ENCODE results near the gene TPP2.

TPP2 gene

DNA sequence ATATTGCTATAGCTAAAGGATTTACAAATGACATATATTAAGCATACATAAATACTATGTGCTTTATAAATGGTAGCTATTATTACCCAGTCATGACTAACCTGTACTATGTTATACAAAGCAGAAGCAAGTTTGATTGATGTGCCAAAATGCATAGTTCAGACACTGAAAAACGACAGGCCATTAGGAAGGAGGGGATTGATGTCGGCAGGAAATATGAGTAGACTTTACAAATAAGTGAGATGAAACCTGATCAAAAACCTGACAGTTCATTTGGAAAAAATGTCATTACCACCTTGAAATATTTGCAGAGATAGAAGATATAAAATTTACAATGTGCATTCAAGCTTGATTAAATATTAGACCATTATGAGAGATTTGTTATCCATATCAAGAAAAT, 38.8 kb upstream of the TPP2 start:
- Mint-ChIP-seq H3K4me1 (no peaks in the 10 kb centered on the region), H3K4me3 (no peak overlapping the region), H3K9me3 (no peaks in the 10 kb centered on the region), H3K36me3 (ENCODE audit: low read depth) (no peaks in the 10 kb centered on the region), H3K27ac (no peak overlapping the region), H3K27me3 (ENCODE audit: low read depth) (no peaks in the 10 kb centered on the region)
- TF ChIP-seq, protein P1, sequence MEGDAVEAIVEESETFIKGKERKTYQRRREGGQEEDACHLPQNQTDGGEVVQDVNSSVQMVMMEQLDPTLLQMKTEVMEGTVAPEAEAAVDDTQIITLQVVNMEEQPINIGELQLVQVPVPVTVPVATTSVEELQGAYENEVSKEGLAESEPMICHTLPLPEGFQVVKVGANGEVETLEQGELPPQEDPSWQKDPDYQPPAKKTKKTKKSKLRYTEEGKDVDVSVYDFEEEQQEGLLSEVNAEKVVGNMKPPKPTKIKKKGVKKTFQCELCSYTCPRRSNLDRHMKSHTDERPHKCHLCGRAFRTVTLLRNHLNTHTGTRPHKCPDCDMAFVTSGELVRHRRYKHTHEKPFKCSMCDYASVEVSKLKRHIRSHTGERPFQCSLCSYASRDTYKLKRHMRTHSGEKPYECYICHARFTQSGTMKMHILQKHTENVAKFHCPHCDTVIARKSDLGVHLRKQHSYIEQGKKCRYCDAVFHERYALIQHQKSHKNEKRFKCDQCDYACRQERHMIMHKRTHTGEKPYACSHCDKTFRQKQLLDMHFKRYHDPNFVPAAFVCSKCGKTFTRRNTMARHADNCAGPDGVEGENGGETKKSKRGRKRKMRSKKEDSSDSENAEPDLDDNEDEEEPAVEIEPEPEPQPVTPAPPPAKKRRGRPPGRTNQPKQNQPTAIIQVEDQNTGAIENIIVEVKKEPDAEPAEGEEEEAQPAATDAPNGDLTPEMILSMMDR (IDR thresholded peaks at IDR 0.05; ENCODE audit: unreplicated experiment in 3 of 3): no peak

DNA sequence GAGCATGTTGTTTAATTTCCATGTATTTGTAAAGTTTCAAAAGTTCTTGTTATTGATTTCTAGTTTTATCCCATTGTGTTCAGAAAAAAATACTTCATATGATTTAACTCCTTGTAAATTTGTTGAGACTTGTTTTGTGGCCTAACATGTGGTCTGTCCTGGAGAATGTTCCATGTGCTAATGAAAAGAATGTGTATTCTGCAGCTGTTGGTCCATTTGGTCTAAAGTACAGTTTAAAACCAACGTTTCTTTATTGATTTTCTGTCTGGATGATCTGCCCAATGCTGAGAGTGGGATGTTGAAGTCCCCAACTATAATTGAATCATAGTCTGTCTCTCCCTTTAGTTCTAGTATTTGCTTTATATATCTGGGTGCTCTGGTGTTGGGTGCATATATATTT, 34.9 kb upstream of the TPP2 start:
- no peaks in the 10 kb centered on the region for H3K4me1 Mint-ChIP-seq
- H3K9me3 Mint-ChIP-seq: no peaks in the 10 kb centered on the region
- TF ChIP-seq, protein P1 (IDR thresholded peaks at IDR 0.05; ENCODE audit: unreplicated experiment in 3 of 3): no peak
- H3K4me3 Mint-ChIP-seq: no peak overlapping the region
- H3K27ac Mint-ChIP-seq: no peak overlapping the region
- H3K27me3 Mint-ChIP-seq (ENCODE audit: low read depth): no peaks in the 10 kb centered on the region
- H3K36me3 Mint-ChIP-seq (ENCODE audit: low read depth): no peaks in the 10 kb centered on the region

DNA sequence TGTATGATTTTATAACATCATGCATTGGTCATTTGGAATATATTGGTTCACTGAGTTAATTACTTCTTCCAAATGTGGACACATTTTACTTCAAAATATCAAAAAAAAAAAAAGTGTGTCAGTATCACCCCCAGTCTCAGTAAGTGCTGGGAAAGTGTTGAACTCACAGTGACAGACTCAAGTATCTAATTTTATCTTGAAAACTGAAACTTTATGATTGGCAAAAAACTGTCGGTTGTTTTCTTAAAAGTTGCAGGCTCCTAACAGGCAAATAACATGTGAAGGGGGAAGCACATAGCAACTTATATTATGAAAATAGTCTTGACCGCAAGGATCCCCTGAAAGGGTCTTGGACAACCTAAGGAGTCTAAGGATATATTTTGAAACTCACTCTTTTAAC, 33.5 kb upstream of the TPP2 start:
- Mint-ChIP-seq H3K27ac (no peak overlapping the region), H3K27me3 (ENCODE audit: low read depth) (no peaks in the 10 kb centered on the region), H3K9me3 (no peaks in the 10 kb centered on the region), H3K4me3 (no peak overlapping the region), H3K4me1 (no peaks in the 10 kb centered on the region), H3K36me3 (ENCODE audit: low read depth) (no peaks in the 10 kb centered on the region)
- TF ChIP-seq, protein P1 (IDR thresholded peaks at IDR 0.05; ENCODE audit: unreplicated experiment in 3 of 3): no peak

DNA sequence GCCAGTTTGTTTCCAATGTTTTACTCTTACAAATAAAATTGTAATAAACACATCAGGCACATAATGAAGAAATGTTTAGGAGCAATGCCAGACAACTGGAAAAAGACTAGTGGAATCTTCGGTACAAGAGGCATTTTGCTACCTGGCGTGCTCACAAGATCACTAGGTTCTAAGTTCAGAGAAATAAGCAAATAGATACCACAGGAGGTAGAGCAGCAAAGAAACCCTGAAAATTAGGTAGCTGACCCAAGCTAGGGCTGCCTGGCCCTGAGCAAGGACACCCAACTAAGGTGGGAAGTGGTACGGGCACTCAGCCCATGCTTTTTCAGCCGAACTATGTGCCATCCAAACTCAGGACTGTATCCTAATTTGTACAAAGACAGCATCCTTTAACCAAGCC, 32.2 kb upstream of the TPP2 start:
- no peaks in the 10 kb centered on the region for H3K27me3 Mint-ChIP-seq (ENCODE audit: low read depth)
- H3K36me3 Mint-ChIP-seq (ENCODE audit: low read depth): no peaks in the 10 kb centered on the region
- H3K9me3 Mint-ChIP-seq: no peaks in the 10 kb centered on the region
- H3K4me3 Mint-ChIP-seq: no peak overlapping the region
- TF ChIP-seq, protein P1 (IDR thresholded peaks at IDR 0.05; ENCODE audit: unreplicated experiment in 3 of 3): no peak
- H3K4me1 Mint-ChIP-seq: no peaks in the 10 kb centered on the region
- H3K27ac Mint-ChIP-seq: no peak overlapping the region

DNA sequence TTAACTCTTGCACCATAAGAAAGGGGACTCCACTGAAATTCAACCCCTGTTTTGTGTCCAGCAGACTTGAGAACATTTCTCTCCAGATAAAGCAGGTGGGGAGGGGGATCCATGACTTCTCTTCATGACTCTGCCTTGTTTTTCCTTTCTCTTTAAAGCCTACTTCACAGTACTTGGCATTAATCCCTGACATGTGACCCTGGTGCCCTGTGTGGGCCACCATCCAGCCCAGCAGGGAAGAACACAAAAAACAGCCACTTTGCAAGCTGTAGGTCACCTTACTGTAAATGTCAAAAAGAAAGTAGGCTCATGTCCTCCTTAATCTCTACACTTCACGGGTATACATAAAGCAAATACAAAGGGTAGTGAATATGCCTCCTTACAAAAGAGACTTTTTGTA, 30.3 kb upstream of the TPP2 start:
- TF ChIP-seq, protein P1 (IDR thresholded peaks at IDR 0.05; ENCODE audit: unreplicated experiment in 3 of 3): no peak

DNA sequence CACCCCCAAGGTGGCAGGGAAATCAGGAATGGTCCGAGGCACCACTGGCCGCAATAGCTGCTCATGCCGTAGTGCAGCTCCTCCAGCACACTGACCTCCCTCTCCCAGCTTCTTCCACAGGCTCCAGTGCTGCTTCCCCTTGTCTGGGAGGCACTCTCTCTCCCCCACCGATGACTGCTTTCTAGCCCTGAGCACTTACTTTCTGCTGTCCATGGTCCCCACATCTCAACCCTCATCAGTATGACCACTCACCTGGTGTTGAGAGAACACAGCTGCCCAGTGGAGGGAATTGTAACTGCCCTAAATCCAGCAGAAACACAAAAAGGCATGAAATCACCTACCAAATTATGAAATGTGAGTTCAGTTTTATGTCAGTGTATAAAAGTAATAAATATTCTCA, 28.9 kb upstream of the TPP2 start:
- no peaks in the 10 kb centered on the region for H3K36me3 Mint-ChIP-seq (ENCODE audit: low read depth)
- no peak overlapping the region for H3K4me3 Mint-ChIP-seq
- no peaks in the 10 kb centered on the region for H3K27me3 Mint-ChIP-seq (ENCODE audit: low read depth)
- no peak overlapping the region for H3K27ac Mint-ChIP-seq
- TF ChIP-seq, protein P1 (IDR thresholded peaks at IDR 0.05; ENCODE audit: unreplicated experiment in 3 of 3): no peak
- no peaks in the 10 kb centered on the region for H3K4me1 Mint-ChIP-seq
- H3K9me3 Mint-ChIP-seq: no peaks in the 10 kb centered on the region

More for the DNA sequence above, 30.3 kb upstream of the TPP2 start:
- no peak overlapping the region for H3K27ac Mint-ChIP-seq
- no peaks in the 10 kb centered on the region for H3K36me3 Mint-ChIP-seq (ENCODE audit: low read depth)
- no peaks in the 10 kb centered on the region for H3K4me1 Mint-ChIP-seq
- no peak overlapping the region for H3K4me3 Mint-ChIP-seq
- no peaks in the 10 kb centered on the region for H3K9me3 Mint-ChIP-seq
- no peaks in the 10 kb centered on the region for H3K27me3 Mint-ChIP-seq (ENCODE audit: low read depth)
